ENCODE results near the gene C11orf65. TPM values are rescaled to one million over a fixed set of nuclear protein-coding genes. Genes with fewer than 3 reads are reported as not detected.
A peak's percentile ranks its signal among the peaks of the same experiment; 100 is the strongest.
"Not testable (repeated sequence)": the region's sequence is repeated elsewhere in the genome, so short reads cannot be mapped to it uniquely, and the experiment has no call there.

C11orf65 gene
- total RNA-seq, 1 donor from 2014 or later = 0.46 TPM

GRCh38 chr11:108468478-108468864 is 1.1 kb upstream of the C11orf65 start:
- no peak overlapping the region for H3K4me3 ChIP-seq
- no peak overlapping the region for H3K27ac ChIP-seq
- H3K36me3 ChIP-seq = peaks cover under 1% of the 10 kb centered on the region
- H3K9me3 ChIP-seq = no peaks in the 10 kb centered on the region
- ATAC-seq (no peak), DNase-seq (no peak)
- no peak for TF ChIP-seq CTCF (IDR thresholded peaks at IDR 0.05)
- no peaks in the 10 kb centered on the region for H3K27me3 ChIP-seq
- intact Hi-C loops (cut with DNase I) = no loop called here
- H3K4me1 ChIP-seq = peaks cover 6% of the 10 kb centered on the region

GRCh38 chr11:108466405-108466804 is 924 bp downstream of the C11orf65 start:
- H3K27me3 ChIP-seq = no peaks in the 10 kb centered on the region
- H3K9me3 ChIP-seq = no peaks in the 10 kb centered on the region
- no peak for TF ChIP-seq CTCF (IDR thresholded peaks at IDR 0.05)
- intact Hi-C loops (cut with DNase I) = no loop called here
- H3K4me3 ChIP-seq = peak overlapping the region; percentile 66
- H3K27ac ChIP-seq = peak overlapping the region; percentile 99
- DNase-seq (no peak), ATAC-seq (no peak)
- H3K4me1 ChIP-seq = peaks cover 6% of the 10 kb centered on the region
- H3K36me3 ChIP-seq = no peaks in the 10 kb centered on the region

- no peak for TF ChIP-seq CTCF (IDR thresholded peaks at IDR 0.05)
- no peaks in the 10 kb centered on the region for H3K4me1 ChIP-seq
- H3K36me3 ChIP-seq = no peaks in the 10 kb centered on the region
- ATAC-seq (no peak), DNase-seq (no peak)
- H3K27me3 ChIP-seq = no peaks in the 10 kb centered on the region
- no peak overlapping the region for H3K27ac ChIP-seq
- intact Hi-C loops (cut with DNase I) = no loop called here
- peaks cover 15% of the 10 kb centered on the region for H3K9me3 ChIP-seq
- no peak overlapping the region for H3K4me3 ChIP-seq
Observed at GRCh38 chr11:108453207-108453835, 14.0 kb downstream of the C11orf65 start.

GRCh38 chr11:108441445-108441844 is 25.9 kb downstream of the C11orf65 start:
- intact Hi-C loops (cut with DNase I); H3K27ac ChIP-seq; H3K27me3 ChIP-seq; ATAC-seq; DNase-seq; H3K4me1 ChIP-seq; H3K9me3 ChIP-seq; H3K4me3 ChIP-seq; H3K36me3 ChIP-seq: not testable (repeated sequence)

- intact Hi-C loops (cut with DNase I) = no loop called here
- TF ChIP-seq CTCF (IDR thresholded peaks at IDR 0.05) = no peak
- Histone ChIP-seq H3K4me3 (no peak overlapping the region), H3K9me3 (peaks cover 6% of the 10 kb centered on the region), H3K27me3 (no peaks in the 10 kb centered on the region), H3K4me1 (no peaks in the 10 kb centered on the region), H3K27ac (no peak overlapping the region), H3K36me3 (no peaks in the 10 kb centered on the region)
- ATAC-seq (no peak), DNase-seq (no peak)
Observed at GRCh38 chr11:108436594-108436993, 30.7 kb downstream of the C11orf65 start.

GRCh38 chr11:108435066-108435465 is 32.3 kb downstream of the C11orf65 start:
- no peaks in the 10 kb centered on the region for H3K27me3 ChIP-seq
- TF ChIP-seq CTCF (IDR thresholded peaks at IDR 0.05) = no peak
- no peaks in the 10 kb centered on the region for H3K4me1 ChIP-seq
- no peak for DNase-seq
- peaks cover 6% of the 10 kb centered on the region for H3K9me3 ChIP-seq
- intact Hi-C loops (cut with DNase I) = no loop called here
- no peaks in the 10 kb centered on the region for H3K36me3 ChIP-seq
- H3K4me3 ChIP-seq = no peak overlapping the region
- no peak for ATAC-seq
- no peak overlapping the region for H3K27ac ChIP-seq

All from upper lobe of right lung (tissue), 1 donor.